Measurements from ENCODE around the gene CAB39L. TPM values are rescaled to one million over a fixed set of nuclear protein-coding genes. Genes with fewer than 3 reads are reported as not detected.

The CAB39L gene
- total and polyA plus RNA-seq, 2 experiments from 2014 or later: 3.3 to 4.4 TPM

DNA sequence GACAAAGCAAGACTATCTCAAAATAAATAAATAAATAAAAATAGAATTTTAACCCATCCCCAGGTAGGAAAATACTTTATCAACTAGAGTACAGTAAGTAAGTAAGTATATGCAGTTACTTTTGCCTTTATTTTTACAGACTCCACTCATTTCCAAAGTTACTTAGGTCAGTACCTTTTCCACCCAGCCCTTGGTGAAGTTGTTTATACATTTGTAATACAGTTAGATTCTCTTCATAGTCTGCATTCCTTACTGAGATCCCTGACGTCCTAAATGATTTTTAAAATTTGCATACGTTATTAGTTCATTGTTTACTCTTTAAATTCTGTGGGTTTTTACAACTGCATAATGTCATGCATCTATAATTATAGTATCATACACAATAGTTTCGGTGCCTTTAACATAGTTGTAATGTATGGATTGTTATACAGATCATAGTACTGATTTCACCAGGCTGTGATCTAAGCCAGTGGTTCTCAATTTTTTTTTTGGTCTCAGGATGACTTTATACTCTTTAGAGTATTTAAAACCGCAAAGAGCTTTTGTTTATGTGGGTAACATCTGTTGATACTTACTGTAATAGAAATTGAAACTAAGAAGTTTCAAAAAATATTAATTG lies 10.6 kb upstream of the CAB39L start:
- Histone ChIP-seq H3K4me3 (no peak overlapping the region), H3F3A (replicated peaks; ENCODE audit: low read depth) (no peaks in the 10 kb centered on the region), H3K4me1 (ENCODE audit: insufficient read depth) (no peaks in the 10 kb centered on the region), H3K79me2 (replicated peaks; ENCODE audit: insufficient read depth) (no peaks in the 10 kb centered on the region), H3K36me3 (ENCODE audit: insufficient read depth) (no peaks in the 10 kb centered on the region), H3K9me2 (ENCODE audit: insufficient read depth) (no peaks in the 10 kb centered on the region), H3K27me3 (ENCODE audit: insufficient read depth) (no peaks in the 10 kb centered on the region), H4K20me1 (replicated peaks; ENCODE audit: insufficient read depth) (no peaks in the 10 kb centered on the region), H3K4me2 (no peak overlapping the region), H2AFZ (no peak overlapping the region), H3K27ac (ENCODE audit: low read depth) (no peak overlapping the region)
- DNase-seq (ENCODE audit: low spot score) (peak; percentile 6), ATAC-seq (no peak)
- no peak overlapping the region for H3K4me3 Mint-ChIP-seq
- no peak for TF ChIP-seq ETS1 (IDR thresholded peaks at IDR 0.05)
- TF ChIP-seq POLR2AphosphoS5 (IDR thresholded peaks at IDR 0.05; ENCODE audit: low read depth): no peak
- no peak for TF ChIP-seq EZH2phosphoT487 (IDR thresholded peaks at IDR 0.05; ENCODE audit: unreplicated experiment)
- TF ChIP-seq, protein P1, sequence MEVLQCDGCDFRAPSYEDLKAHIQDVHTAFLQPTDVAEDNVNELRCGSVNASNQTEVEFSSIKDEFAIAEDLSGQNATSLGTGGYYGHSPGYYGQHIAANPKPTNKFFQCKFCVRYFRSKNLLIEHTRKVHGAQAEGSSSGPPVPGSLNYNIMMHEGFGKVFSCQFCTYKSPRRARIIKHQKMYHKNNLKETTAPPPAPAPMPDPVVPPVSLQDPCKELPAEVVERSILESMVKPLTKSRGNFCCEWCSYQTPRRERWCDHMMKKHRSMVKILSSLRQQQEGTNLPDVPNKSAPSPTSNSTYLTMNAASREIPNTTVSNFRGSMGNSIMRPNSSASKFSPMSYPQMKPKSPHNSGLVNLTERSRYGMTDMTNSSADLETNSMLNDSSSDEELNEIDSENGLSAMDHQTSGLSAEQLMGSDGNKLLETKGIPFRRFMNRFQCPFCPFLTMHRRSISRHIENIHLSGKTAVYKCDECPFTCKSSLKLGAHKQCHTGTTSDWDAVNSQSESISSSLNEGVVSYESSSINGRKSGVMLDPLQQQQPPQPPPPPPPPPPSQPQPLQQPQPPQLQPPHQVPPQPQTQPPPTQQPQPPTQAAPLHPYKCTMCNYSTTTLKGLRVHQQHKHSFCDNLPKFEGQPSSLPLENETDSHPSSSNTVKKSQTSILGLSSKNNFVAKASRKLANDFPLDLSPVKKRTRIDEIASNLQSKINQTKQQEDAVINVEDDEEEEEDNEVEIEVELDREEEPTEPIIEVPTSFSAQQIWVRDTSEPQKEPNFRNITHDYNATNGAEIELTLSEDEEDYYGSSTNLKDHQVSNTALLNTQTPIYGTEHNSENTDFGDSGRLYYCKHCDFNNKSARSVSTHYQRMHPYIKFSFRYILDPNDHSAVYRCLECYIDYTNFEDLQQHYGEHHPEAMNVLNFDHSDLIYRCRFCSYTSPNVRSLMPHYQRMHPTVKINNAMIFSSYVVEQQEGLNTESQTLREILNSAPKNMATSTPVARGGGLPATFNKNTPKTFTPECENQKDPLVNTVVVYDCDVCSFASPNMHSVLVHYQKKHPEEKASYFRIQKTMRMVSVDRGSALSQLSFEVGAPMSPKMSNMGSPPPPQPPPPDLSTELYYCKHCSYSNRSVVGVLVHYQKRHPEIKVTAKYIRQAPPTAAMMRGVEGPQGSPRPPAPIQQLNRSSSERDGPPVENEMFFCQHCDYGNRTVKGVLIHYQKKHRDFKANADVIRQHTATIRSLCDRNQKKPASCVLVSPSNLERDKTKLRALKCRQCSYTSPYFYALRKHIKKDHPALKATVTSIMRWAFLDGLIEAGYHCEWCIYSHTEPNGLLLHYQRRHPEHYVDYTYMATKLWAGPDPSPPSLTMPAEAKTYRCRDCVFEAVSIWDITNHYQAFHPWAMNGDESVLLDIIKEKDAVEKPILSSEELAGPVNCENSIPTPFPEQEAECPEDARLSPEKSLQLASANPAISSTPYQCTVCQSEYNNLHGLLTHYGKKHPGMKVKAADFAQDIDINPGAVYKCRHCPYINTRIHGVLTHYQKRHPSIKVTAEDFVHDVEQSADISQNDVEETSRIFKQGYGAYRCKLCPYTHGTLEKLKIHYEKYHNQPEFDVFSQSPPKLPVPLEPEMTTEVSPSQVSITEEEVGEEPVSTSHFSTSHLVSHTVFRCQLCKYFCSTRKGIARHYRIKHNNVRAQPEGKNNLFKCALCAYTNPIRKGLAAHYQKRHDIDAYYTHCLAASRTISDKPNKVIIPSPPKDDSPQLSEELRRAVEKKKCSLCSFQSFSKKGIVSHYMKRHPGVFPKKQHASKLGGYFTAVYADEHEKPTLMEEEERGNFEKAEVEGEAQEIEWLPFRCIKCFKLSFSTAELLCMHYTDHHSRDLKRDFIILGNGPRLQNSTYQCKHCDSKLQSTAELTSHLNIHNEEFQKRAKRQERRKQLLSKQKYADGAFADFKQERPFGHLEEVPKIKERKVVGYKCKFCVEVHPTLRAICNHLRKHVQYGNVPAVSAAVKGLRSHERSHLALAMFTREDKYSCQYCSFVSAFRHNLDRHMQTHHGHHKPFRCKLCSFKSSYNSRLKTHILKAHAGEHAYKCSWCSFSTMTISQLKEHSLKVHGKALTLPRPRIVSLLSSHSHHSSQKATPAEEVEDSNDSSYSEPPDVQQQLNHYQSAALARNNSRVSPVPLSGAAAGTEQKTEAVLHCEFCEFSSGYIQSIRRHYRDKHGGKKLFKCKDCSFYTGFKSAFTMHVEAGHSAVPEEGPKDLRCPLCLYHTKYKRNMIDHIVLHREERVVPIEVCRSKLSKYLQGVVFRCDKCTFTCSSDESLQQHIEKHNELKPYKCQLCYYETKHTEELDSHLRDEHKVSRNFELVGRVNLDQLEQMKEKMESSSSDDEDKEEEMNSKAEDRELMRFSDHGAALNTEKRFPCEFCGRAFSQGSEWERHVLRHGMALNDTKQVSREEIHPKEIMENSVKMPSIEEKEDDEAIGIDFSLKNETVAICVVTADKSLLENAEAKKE (CRISPR knock-in tag; IDR thresholded peaks at IDR 0.05): no peak
- no peak for TF ChIP-seq ZNF114 (CRISPR knock-in tag; IDR thresholded peaks at IDR 0.05)
- TF ChIP-seq REST (IDR thresholded peaks at IDR 0.05; ENCODE audit: unreplicated experiment): no peak
- TF ChIP-seq CTCF (conservative IDR thresholded peaks at IDR 0.05; ENCODE audit: low read depth in 2 of 2): no peak
- TF ChIP-seq EZH2 (IDR thresholded peaks at IDR 0.05; ENCODE audit: low read depth, unreplicated experiment): no peak
- no peak for TF ChIP-seq NANOG (IDR thresholded peaks at IDR 0.05; ENCODE audit: borderline replicate concordance)
- TF ChIP-seq ZNF331 (CRISPR knock-in tag; IDR thresholded peaks at IDR 0.05; ENCODE audit: low read depth): no peak
- TF ChIP-seq STAT1 (IDR thresholded peaks at IDR 0.05; ENCODE audit: unreplicated experiment): no peak
- TF ChIP-seq JUNB (IDR thresholded peaks at IDR 0.05; ENCODE audit: unreplicated experiment): no peak
- TF ChIP-seq CREB1 (CRISPR knock-in tag; IDR thresholded peaks at IDR 0.05; ENCODE audit: low read depth): no peak
- H3K27ac Mint-ChIP-seq: no peak overlapping the region
- H3K9me3 Mint-ChIP-seq: no peaks in the 10 kb centered on the region
- no peaks in the 10 kb centered on the region for H3K36me3 Mint-ChIP-seq (ENCODE audit: low read depth)
- H3K27me3 Mint-ChIP-seq (ENCODE audit: insufficient read depth, low read depth, poor library complexity): no peaks in the 10 kb centered on the region
- H3K4me1 Mint-ChIP-seq: peaks cover 3% of the 10 kb centered on the region; the same call in 2 of the 3 replicates

Data from GM23338 (cell line).